ENCODE results near the gene FBLL1. TPM values are rescaled to one million over a fixed set of nuclear protein-coding genes. Genes with fewer than 3 reads are reported as not detected.
"Not testable (repeated sequence)": the region's sequence is repeated elsewhere in the genome, so short reads cannot be mapped to it uniquely, and the experiment has no call there.

Gene FBLL1
- total RNA-seq, 1 donor from 2014 or later, result not detected

GRCh38 chr5:168557389-168557788 is 28.3 kb downstream of the FBLL1 start:
- Histone ChIP-seq H3K4me3 (no peak overlapping the region), H3K4me1 (peaks cover under 1 to 1% of the 10 kb centered on the region in 2 donors), H3K27me3 (no peaks in the 10 kb centered on the region), H3K27ac (no peak overlapping the region), H3K9me3 (no peaks in the 10 kb centered on the region), H3K36me3 (peaks cover 16 to 47% of the 10 kb centered on the region in 2 donors)
- no peak for TF ChIP-seq CTCF (IDR thresholded peaks at IDR 0.05)
- intact Hi-C loops (cut with DNase I), result no loop called here
- DNase-seq (ENCODE audit: low spot score in 2 of 2), result no peak

- no peak for DNase-seq (ENCODE audit: low spot score in 2 of 2)
- Histone ChIP-seq H3K4me1 (no peaks in the 10 kb centered on the region), H3K27ac (no peak overlapping the region), H3K4me3 (no peak overlapping the region), H3K27me3 (no peaks in the 10 kb centered on the region), H3K36me3 (peaks cover 16 to 62% of the 10 kb centered on the region in 2 donors), H3K9me3 (no peaks in the 10 kb centered on the region)
- intact Hi-C loops (cut with DNase I), result no loop called here
- TF ChIP-seq CTCF (IDR thresholded peaks at IDR 0.05), result no peak
Observed at GRCh38 chr5:168562279-168562678, 33.2 kb downstream of the FBLL1 start.

- TF ChIP-seq CTCF (IDR thresholded peaks at IDR 0.05), result no peak
- peaks cover 0 to 59% of the 10 kb centered on the region in 2 donors for H3K36me3 ChIP-seq
- H3K9me3 ChIP-seq, result no peaks in the 10 kb centered on the region
- H3K27me3 ChIP-seq, result no peaks in the 10 kb centered on the region
- no peaks in the 10 kb centered on the region for H3K4me1 ChIP-seq
- no peak overlapping the region for H3K27ac ChIP-seq
- no peak for DNase-seq (ENCODE audit: low spot score in 2 of 2)
- intact Hi-C loops (cut with DNase I), result no loop called here
- H3K4me3 ChIP-seq, result no peak overlapping the region
Observed at GRCh38 chr5:168563959-168564358, 34.9 kb downstream of the FBLL1 start.

DNA sequence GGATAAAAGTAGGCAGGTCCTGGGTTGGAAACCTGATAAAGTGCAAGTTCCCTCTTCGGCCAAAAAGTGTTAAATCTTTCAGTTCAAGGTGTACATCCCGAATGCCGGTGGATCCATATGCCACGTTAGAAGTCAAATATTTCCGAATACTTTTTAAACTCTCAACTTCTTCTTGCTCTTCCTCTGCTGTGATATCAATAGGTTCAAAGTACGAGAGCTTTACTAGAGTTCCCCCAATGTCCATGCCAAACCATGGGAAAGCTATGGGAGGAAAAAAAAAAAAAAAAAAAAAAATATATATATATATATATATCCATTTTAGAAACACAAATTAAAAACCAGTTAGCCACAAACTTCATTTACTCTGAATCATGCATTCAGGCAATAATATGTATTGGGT is 39.6 kb downstream of the FBLL1 start:
- Histone ChIP-seq H3K9me3 (no peaks in the 10 kb centered on the region), H3K36me3 (peaks cover 0 to 42% of the 10 kb centered on the region in 2 donors), H3K4me1 (no peaks in the 10 kb centered on the region), H3K4me3 (no peak overlapping the region), H3K27ac (no peak overlapping the region), H3K27me3 (no peaks in the 10 kb centered on the region)
- no peak for TF ChIP-seq CTCF (IDR thresholded peaks at IDR 0.05)
- no peak for DNase-seq (ENCODE audit: low spot score in 2 of 2)
- intact Hi-C loops (cut with DNase I), result no loop called here

DNA sequence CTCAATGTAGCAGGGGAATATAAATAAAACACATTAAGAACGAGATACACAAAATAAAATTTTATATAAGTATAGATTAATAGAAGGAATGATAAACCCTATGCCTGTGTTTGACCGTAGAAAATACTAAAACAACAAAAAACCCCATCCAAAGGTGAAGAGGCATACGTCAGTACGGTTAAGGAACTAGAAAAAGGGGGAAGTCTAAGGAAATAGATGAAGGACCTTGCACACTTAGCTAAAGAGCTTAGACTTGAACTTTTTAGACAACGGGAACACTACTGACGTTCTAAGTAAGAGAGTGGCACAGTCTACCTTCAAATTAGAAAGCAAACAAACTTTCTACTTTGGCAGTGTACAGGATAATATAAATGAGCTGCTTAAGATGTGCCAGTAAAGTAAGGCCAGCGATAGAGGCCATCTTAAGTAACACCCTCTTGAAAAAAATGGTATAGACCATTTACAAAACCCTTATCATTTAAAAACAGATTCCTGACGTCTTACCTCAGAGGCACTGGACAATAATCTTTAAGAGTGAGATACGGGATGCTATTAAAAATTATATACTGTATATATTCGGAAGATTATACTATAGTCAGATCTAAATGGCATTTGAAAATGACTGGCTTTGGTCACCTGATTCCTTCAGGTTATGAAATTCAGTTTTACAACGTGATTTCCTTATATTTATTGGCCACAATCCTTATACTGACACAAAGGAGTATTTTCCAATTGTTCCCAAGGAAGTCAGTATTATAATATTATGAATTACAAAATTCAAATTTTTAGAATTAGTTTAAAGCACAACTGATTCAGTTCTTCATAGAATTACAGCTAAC is 41.6 kb downstream of the FBLL1 start:
- Histone ChIP-seq H3K4me1 (peaks cover 0 to 2% of the 10 kb centered on the region in 2 donors), H3K4me3 (no peak overlapping the region), H3K36me3 (peaks cover 0 to 27% of the 10 kb centered on the region in 2 donors), H3K9me3 (no peaks in the 10 kb centered on the region), H3K27me3 (no peaks in the 10 kb centered on the region), H3K27ac (no peak overlapping the region)
- intact Hi-C loops (cut with DNase I), result no loop called here
- TF ChIP-seq CTCF (IDR thresholded peaks at IDR 0.05), result no peak
- DNase-seq (ENCODE audit: low spot score in 2 of 2), result no peak

DNA sequence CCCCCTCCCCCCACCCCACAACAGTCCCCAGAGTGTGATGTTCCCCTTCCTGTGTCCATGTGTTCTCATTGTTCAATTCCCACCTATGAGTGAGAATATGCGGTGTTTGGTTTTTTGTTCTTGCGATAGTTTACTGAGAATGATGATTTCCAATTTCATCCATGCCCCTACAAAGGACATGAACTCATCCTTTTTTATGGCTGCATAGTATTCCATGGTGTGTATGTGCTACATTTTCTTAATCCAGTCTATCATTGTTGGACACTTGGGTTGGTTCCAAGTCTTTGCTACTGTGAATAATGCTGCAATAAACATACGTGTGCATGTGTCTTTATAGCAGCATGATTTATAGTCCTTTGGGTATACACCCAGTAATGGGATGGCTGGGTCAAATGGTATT is 44.6 kb downstream of the FBLL1 start:
- H3K27me3 ChIP-seq; H3K4me3 ChIP-seq; H3K9me3 ChIP-seq; H3K36me3 ChIP-seq; intact Hi-C loops (cut with DNase I); H3K27ac ChIP-seq; DNase-seq (ENCODE audit: low spot score in 2 of 2); H3K4me1 ChIP-seq: not testable (repeated sequence)

DNA sequence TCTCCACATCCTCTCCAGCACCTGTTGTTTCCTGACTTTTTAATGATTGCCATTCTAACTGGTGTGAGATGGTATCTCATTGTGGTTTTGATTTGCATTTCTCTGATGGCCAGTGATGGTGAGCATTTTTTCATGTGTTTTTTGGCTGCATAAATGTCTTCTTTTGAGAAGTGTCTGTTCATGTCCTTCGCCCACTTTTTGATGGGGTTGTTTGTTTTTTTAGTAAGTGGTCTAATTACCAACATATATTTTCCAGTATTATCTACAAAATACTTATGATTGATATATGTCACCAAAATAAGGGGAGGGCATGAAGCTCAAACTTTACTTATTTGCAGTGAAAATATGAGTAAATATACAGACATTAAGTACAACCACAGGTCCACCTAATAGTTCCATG is 45.1 kb downstream of the FBLL1 start:
- H3K36me3 ChIP-seq; H3K4me3 ChIP-seq; H3K4me1 ChIP-seq; H3K27ac ChIP-seq; DNase-seq (ENCODE audit: low spot score in 2 of 2); intact Hi-C loops (cut with DNase I); H3K9me3 ChIP-seq; H3K27me3 ChIP-seq: not testable (repeated sequence)
